ENCODE results near the gene LIPC.

DNA sequence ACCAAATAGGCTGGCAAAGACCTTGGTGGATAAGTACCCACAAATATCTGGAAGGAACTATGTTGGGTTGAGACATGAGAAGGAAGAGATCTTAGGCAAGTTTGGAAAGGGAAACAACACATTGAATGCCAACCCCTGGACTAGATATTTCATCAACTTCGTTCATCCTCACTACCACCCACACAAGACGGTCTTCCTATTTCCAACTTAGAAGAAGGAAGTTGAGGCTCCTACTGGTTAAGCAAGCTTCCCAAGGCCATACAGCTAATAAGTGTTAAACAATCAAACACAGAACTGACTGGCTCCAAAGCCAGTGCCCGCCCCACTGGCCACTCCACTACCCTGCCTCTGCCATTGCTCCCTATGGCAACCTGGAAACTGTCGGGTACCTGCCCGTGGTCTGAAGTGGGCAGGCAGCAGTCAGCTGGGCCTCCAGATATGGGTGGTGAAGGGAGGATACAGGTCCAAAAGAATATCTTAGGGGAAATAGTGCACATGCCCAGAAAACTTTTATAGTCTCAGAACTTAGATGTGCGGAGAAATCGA, 94.9 kb downstream of the LIPC start:
- no peak for TF ChIP-seq AFF4 (CRISPR knock-in tag; IDR thresholded peaks at IDR 0.05; ENCODE audit: borderline replicate concordance)
- TF ChIP-seq, protein P1, sequence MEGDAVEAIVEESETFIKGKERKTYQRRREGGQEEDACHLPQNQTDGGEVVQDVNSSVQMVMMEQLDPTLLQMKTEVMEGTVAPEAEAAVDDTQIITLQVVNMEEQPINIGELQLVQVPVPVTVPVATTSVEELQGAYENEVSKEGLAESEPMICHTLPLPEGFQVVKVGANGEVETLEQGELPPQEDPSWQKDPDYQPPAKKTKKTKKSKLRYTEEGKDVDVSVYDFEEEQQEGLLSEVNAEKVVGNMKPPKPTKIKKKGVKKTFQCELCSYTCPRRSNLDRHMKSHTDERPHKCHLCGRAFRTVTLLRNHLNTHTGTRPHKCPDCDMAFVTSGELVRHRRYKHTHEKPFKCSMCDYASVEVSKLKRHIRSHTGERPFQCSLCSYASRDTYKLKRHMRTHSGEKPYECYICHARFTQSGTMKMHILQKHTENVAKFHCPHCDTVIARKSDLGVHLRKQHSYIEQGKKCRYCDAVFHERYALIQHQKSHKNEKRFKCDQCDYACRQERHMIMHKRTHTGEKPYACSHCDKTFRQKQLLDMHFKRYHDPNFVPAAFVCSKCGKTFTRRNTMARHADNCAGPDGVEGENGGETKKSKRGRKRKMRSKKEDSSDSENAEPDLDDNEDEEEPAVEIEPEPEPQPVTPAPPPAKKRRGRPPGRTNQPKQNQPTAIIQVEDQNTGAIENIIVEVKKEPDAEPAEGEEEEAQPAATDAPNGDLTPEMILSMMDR (IDR thresholded peaks at IDR 0.05): no peak
- TF ChIP-seq, protein P2, sequence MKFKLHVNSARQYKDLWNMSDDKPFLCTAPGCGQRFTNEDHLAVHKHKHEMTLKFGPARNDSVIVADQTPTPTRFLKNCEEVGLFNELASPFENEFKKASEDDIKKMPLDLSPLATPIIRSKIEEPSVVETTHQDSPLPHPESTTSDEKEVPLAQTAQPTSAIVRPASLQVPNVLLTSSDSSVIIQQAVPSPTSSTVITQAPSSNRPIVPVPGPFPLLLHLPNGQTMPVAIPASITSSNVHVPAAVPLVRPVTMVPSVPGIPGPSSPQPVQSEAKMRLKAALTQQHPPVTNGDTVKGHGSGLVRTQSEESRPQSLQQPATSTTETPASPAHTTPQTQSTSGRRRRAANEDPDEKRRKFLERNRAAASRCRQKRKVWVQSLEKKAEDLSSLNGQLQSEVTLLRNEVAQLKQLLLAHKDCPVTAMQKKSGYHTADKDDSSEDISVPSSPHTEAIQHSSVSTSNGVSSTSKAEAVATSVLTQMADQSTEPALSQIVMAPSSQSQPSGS (CRISPR knock-in tag; IDR thresholded peaks at IDR 0.05; ENCODE audit: borderline replicate concordance, low read depth): no peak
- TF ChIP-seq ETV6 (CRISPR knock-in tag; IDR thresholded peaks at IDR 0.05): no peak
- TF ChIP-seq ZNF121 (CRISPR knock-in tag; IDR thresholded peaks at IDR 0.05): no peak
- no peak for TF ChIP-seq JAZF1 (CRISPR knock-in tag; IDR thresholded peaks at IDR 0.05)
- TF ChIP-seq NR2C2 (CRISPR knock-in tag; IDR thresholded peaks at IDR 0.05): no peak
- TF ChIP-seq, protein P3, sequence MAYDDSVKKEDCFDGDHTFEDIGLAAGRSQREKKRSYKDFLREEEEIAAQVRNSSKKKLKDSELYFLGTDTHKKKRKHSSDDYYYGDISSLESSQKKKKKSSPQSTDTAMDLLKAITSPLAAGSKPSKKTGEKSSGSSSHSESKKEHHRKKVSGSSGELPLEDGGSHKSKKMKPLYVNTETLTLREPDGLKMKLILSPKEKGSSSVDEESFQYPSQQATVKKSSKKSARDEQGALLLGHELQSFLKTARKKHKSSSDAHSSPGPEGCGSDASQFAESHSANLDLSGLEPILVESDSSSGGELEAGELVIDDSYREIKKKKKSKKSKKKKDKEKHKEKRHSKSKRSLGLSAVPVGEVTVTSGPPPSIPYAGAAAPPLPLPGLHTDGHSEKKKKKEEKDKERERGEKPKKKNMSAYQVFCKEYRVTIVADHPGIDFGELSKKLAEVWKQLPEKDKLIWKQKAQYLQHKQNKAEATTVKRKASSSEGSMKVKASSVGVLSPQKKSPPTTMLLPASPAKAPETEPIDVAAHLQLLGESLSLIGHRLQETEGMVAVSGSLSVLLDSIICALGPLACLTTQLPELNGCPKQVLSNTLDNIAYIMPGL (CRISPR knock-in tag; IDR thresholded peaks at IDR 0.05): no peak
